Measurements from ENCODE around the gene CHN1. TPM values are rescaled to one million over a fixed set of nuclear protein-coding genes. Genes with fewer than 3 reads are reported as not detected.

The CHN1 gene
- polyA plus RNA-seq, 1 donor (not counting 4 experiments of a cell fraction or from before 2014, with no cell fraction given), result 2.3 TPM

DNA sequence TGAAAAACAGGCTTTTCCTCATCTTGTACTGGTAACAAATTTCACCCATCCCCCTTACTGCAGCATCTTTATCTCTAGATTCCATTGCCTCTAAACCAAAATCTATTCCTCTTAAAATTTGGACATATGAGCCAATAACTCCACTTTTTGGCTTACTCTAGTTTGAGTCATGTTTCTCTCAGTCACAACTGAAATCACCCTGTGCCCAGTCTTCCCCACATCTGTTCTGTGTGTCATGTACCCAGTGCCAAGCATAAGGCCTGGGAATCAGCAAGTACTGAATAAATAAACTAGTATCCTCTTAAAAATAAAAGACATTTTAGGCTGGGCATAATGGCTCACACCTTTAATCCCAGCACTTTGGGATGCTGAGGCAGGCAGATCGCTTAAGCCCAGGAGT, 20.8 kb upstream of the CHN1 start:
- FAIRE-seq, result no peak
- no peaks in the 10 kb centered on the region for H3K9me1 ChIP-seq (ENCODE audit: control insufficient read depth, extremely low read depth, insufficient read depth, low read length)
- no peaks in the 10 kb centered on the region for H3K79me2 ChIP-seq (ENCODE audit: control insufficient read depth, insufficient read depth, low read length)
- no peaks in the 10 kb centered on the region for H4K20me1 ChIP-seq (ENCODE audit: control insufficient read depth, extremely low read depth, insufficient read depth, low read length)
- no peak for DNase-seq (ENCODE audit: low read depth, low spot score)
- no peak overlapping the region for H3K4me3 ChIP-seq (ENCODE audit: control insufficient read depth in 2 of 3, extremely low read depth in 1 of 3, insufficient read depth in 2 of 3, low read depth in 1 of 3, low read length in 3 of 3)
- no peak overlapping the region for H3K27ac ChIP-seq (ENCODE audit: control insufficient read depth, insufficient read depth, low read length)
- no peak overlapping the region for H2AFZ ChIP-seq (ENCODE audit: control insufficient read depth, low read length)
- H3K27me3 ChIP-seq (ENCODE audit: control insufficient read depth, extremely low read depth, insufficient read depth, low read length), result no peaks in the 10 kb centered on the region
- no peaks in the 10 kb centered on the region for H3K9me3 ChIP-seq (ENCODE audit: control insufficient read depth, low read depth, low read length)
- dilution Hi-C loops (cut with MboI; ENCODE audit: extremely low pct_ligation_motif_present, low sequenced_read_pairs), result no loop called here
- no peaks in the 10 kb centered on the region for H3K36me3 ChIP-seq (ENCODE audit: control insufficient read depth in 2 of 2, extremely low read depth in 1 of 2, insufficient read depth in 2 of 2, low read length in 2 of 2)
- H3K4me1 ChIP-seq (ENCODE audit: control insufficient read depth, extremely low read depth, insufficient read depth, low read length), result no peaks in the 10 kb centered on the region
- H3K4me2 ChIP-seq (ENCODE audit: control insufficient read depth, extremely low read depth, insufficient read depth, low read depth, low read length), result no peak overlapping the region
- no peak for TF ChIP-seq EZH2 (IDR thresholded peaks at IDR 0.05; ENCODE audit: low read length)
- TF ChIP-seq, protein P1, sequence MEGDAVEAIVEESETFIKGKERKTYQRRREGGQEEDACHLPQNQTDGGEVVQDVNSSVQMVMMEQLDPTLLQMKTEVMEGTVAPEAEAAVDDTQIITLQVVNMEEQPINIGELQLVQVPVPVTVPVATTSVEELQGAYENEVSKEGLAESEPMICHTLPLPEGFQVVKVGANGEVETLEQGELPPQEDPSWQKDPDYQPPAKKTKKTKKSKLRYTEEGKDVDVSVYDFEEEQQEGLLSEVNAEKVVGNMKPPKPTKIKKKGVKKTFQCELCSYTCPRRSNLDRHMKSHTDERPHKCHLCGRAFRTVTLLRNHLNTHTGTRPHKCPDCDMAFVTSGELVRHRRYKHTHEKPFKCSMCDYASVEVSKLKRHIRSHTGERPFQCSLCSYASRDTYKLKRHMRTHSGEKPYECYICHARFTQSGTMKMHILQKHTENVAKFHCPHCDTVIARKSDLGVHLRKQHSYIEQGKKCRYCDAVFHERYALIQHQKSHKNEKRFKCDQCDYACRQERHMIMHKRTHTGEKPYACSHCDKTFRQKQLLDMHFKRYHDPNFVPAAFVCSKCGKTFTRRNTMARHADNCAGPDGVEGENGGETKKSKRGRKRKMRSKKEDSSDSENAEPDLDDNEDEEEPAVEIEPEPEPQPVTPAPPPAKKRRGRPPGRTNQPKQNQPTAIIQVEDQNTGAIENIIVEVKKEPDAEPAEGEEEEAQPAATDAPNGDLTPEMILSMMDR (optimal IDR thresholded peaks at IDR 0.05 in 1 of 3, IDR thresholded peaks at IDR 0.05 in 1 of 3, conservative IDR thresholded peaks at IDR 0.05 in 1 of 3; ENCODE audit: extremely low read depth in 1 of 3, insufficient read depth in 2 of 3, low read length in 3 of 3), result no peak
- no peak overlapping the region for H3K9ac ChIP-seq (ENCODE audit: control insufficient read depth, extremely low read depth, insufficient read depth, low read length)

DNA sequence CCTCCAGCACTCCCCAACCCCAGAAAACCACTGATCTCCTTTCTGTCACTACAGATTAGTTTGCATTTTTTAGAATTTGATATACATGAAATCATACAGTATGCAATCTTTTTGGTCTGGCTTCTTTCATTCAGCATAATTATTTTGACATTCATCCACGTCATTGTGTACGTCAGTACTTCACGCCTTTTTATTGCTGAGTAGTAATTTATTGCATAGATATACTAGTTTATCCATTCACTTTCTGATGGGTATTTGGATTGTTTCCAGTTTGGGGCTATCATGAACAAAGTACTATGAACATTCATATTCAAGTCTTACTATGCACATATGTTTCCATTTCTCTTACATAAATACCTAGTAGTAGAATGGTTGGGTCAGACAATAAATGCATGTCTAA, 20.1 kb upstream of the CHN1 start:
- no peaks in the 10 kb centered on the region for H4K20me1 ChIP-seq (ENCODE audit: control insufficient read depth, extremely low read depth, insufficient read depth, low read length)
- H3K9me1 ChIP-seq (ENCODE audit: control insufficient read depth, extremely low read depth, insufficient read depth, low read length), result no peaks in the 10 kb centered on the region
- TF ChIP-seq, protein P1 (optimal IDR thresholded peaks at IDR 0.05 in 1 of 3, IDR thresholded peaks at IDR 0.05 in 1 of 3, conservative IDR thresholded peaks at IDR 0.05 in 1 of 3; ENCODE audit: extremely low read depth in 1 of 3, insufficient read depth in 2 of 3, low read length in 3 of 3), result no peak
- no peak for TF ChIP-seq EZH2 (IDR thresholded peaks at IDR 0.05; ENCODE audit: low read length)
- H3K27ac ChIP-seq (ENCODE audit: control insufficient read depth, insufficient read depth, low read length), result no peak overlapping the region
- no peaks in the 10 kb centered on the region for H3K9me3 ChIP-seq (ENCODE audit: control insufficient read depth, low read depth, low read length)
- H3K36me3 ChIP-seq (ENCODE audit: control insufficient read depth in 2 of 2, extremely low read depth in 1 of 2, insufficient read depth in 2 of 2, low read length in 2 of 2), result no peaks in the 10 kb centered on the region
- H3K4me1 ChIP-seq (ENCODE audit: control insufficient read depth, extremely low read depth, insufficient read depth, low read length), result no peaks in the 10 kb centered on the region
- H3K4me2 ChIP-seq (ENCODE audit: control insufficient read depth, extremely low read depth, insufficient read depth, low read depth, low read length), result no peak overlapping the region
- dilution Hi-C loops (cut with MboI; ENCODE audit: extremely low pct_ligation_motif_present, low sequenced_read_pairs), result no loop called here
- H2AFZ ChIP-seq (ENCODE audit: control insufficient read depth, low read length), result no peak overlapping the region
- H3K79me2 ChIP-seq (ENCODE audit: control insufficient read depth, insufficient read depth, low read length), result no peaks in the 10 kb centered on the region
- no peak for DNase-seq (ENCODE audit: low read depth, low spot score)
- H3K9ac ChIP-seq (ENCODE audit: control insufficient read depth, extremely low read depth, insufficient read depth, low read length), result no peak overlapping the region
- no peaks in the 10 kb centered on the region for H3K27me3 ChIP-seq (ENCODE audit: control insufficient read depth, extremely low read depth, insufficient read depth, low read length)
- FAIRE-seq, result no peak
- H3K4me3 ChIP-seq (ENCODE audit: control insufficient read depth in 2 of 3, extremely low read depth in 1 of 3, insufficient read depth in 2 of 3, low read depth in 1 of 3, low read length in 3 of 3), result no peak overlapping the region
